Esophagus squamous epithelium (tissue), 5 donors: ENCODE results near the gene AUTS2. TPM values are rescaled to one million over a fixed set of nuclear protein-coding genes. Genes with fewer than 3 reads are reported as not detected.

Source experiments
- DNase-seq: peaks from one replicate; lab custom pipeline; 2025; lab: John Stamatoyannopoulos, UW
- H3K27ac ChIP-seq, 4 donors: fragments of 200-600 bp; sonication (generic); one replicate each; pipeline ENCODE4 v1.5.1; 2016 to 2019; ENCODE audit warnings: mild to moderate bottlenecking in 1 of 4
- H3K27me3 ChIP-seq, 4 donors: fragments of 200-600 bp; sonication (generic); 1 replicate in 3 of 4; 2 replicates in 1 of 4; pipeline versions ENCODE4 v1.5.1 to v1.6.0; 2017 to 2021; ENCODE audit warnings: antibody characterized with exemption in 1 of 4
- H3K36me3 ChIP-seq, 3 donors: fragments of 200-600 bp; sonication (generic); one replicate each; pipeline ENCODE4 v1.5.1; 2016 to 2019
- H3K4me1 ChIP-seq, 3 donors: fragments of 200-600 bp; sonication (generic); one replicate each; pipeline ENCODE4 v1.5.1; 2017 to 2019
- H3K4me3 ChIP-seq, 4 donors: fragments of 200-600 bp; sonication (generic); 1 replicate in 3 of 4; 2 replicates in 1 of 4; pipeline ENCODE4 v1.5.1; 2016 to 2019; ENCODE audit warnings: mild to moderate bottlenecking in 2 of 4, moderate library complexity in 1 of 4
- H3K9me3 ChIP-seq, 3 donors: fragments of 200-600 bp; sonication (generic); one replicate each; pipeline ENCODE4 v1.5.1; 2016 to 2019
- CTCF ChIP-seq, 6 experiments: fragments of 450-650 bp in 4 of 6; fragments of 200-600 bp in 2 of 6; sonication (generic) in 2 of 6; IDR thresholded peaks; one replicate each; pipeline ENCODE4 v1.5.1; 2016 to 2019; ENCODE audit warnings: antibody characterized with exemption in 6 of 6, mild to moderate bottlenecking in 4 of 6, moderate library complexity in 4 of 6
- POLR2A ChIP-seq, 4 donors: fragments of 450-650 bp; IDR thresholded peaks; one replicate each; pipeline ENCODE4 v1.6.1; 2017; ENCODE audit warnings: antibody characterized with exemption in 4 of 4, mild to moderate bottlenecking in 4 of 4, moderate library complexity in 3 of 4
- WGBS, 2 donors: methylation state at CpG; one replicate each; pipeline ENCODE4 v1.1.5; 2018; 5-methylcytosine and 5-hydroxymethylcytosine counted together
- intact Hi-C: fragments of 100-400 bp; cut with DNase I; formaldehyde crosslinking; loops from one replicate; pipeline ENCODE4 v1.15.0; 2022
- total RNA-seq, 4 donors: library from RNA; depleted of rRNA; stranded (reverse); fragments of >200 nt; gene quantifications; one replicate each; pipeline ENCODE4 v1.1.0, GENCODE V29; 2016
- donor health status: DM: yes; HTN: yes; CAD: no.

The AUTS2 gene
- total RNA-seq, 4 donors from 2014 or later: 9.5 to 36.2 (median 23.0) TPM

GRCh38 chr7:70835658-70836057 is 1237.4 kb downstream of the AUTS2 start:
- intact Hi-C loops: no loop called here
- WGBS, 2 donors: 57 to 100% methylated on average over 1 to 2 of the region's 2 CpGs
- Histone ChIP-seq H3K4me1 (no peaks in the 10 kb centered on the region), H3K27ac (no peak overlapping the region), H3K9me3 (no peaks in the 10 kb centered on the region), H3K27me3 (peaks cover 0 to 20% (median 0%) of the 10 kb centered on the region in 4 donors), H3K4me3 (no peak overlapping the region), H3K36me3 (no peaks in the 10 kb centered on the region)
- DNase-seq: no peak
- TF ChIP-seq POLR2A (IDR thresholded peaks at IDR 0.05) (no peak), CTCF (IDR thresholded peaks at IDR 0.05) (no peak)

- TF ChIP-seq CTCF (IDR thresholded peaks at IDR 0.05) (no peak), POLR2A (IDR thresholded peaks at IDR 0.05) (no peak)
- 36 to 40% methylated on average over 1 of the region's 1 CpG for whole genome bisulfite sequencing, 2 donors
- no peaks in the 10 kb centered on the region for H3K36me3 ChIP-seq
- intact Hi-C loops: no loop called here
- no peaks in the 10 kb centered on the region for H3K4me1 ChIP-seq
- H3K27ac ChIP-seq: no peak overlapping the region
- H3K9me3 ChIP-seq: no peaks in the 10 kb centered on the region
- peaks cover 0 to 16% (median 0%) of the 10 kb centered on the region in 4 donors for H3K27me3 ChIP-seq
- no peak overlapping the region for H3K4me3 ChIP-seq
- DNase-seq: no peak
Observed at GRCh38 chr7:70836279-70836678, 1238.0 kb downstream of the AUTS2 start.

GRCh38 chr7:70836946-70837345 is 1238.7 kb downstream of the AUTS2 start:
- intact Hi-C loops: no loop called here
- no peak for TF ChIP-seq CTCF (IDR thresholded peaks at IDR 0.05)
- no peak for TF ChIP-seq POLR2A (IDR thresholded peaks at IDR 0.05)
- no peaks in the 10 kb centered on the region for H3K4me1 ChIP-seq
- no peak for DNase-seq
- H3K9me3 ChIP-seq: no peaks in the 10 kb centered on the region
- WGBS, 2 donors: 80 to 86% methylated on average over 6 of the region's 6 CpGs
- no peak overlapping the region for H3K27ac ChIP-seq
- no peak overlapping the region for H3K4me3 ChIP-seq
- H3K36me3 ChIP-seq: no peaks in the 10 kb centered on the region
- H3K27me3 ChIP-seq: peaks cover 0 to 16% (median 0%) of the 10 kb centered on the region in 4 donors

- intact Hi-C loops: no loop called here
- no peak overlapping the region for H3K4me3 ChIP-seq
- WGBS, 2 donors: 75% methylated on average over 4 of the region's 4 CpGs; no CpG with 5 or more reads in 1 of the 2 donors
Observed at GRCh38 chr7:70837589-70837988, 1239.3 kb downstream of the AUTS2 start.

More at GRCh38 chr7:70837589-70837988, 1239.3 kb downstream of the AUTS2 start:
- Histone ChIP-seq H3K36me3 (no peaks in the 10 kb centered on the region), H3K9me3 (no peaks in the 10 kb centered on the region), H3K27ac (no peak overlapping the region), H3K27me3 (peaks cover 0 to 16% (median 0%) of the 10 kb centered on the region in 4 donors), H3K4me1 (no peaks in the 10 kb centered on the region)
- TF ChIP-seq POLR2A (IDR thresholded peaks at IDR 0.05): no peak
- no peak for TF ChIP-seq CTCF (IDR thresholded peaks at IDR 0.05)
- DNase-seq: no peak
